Islet precursor cell (in vitro differentiated cells): ENCODE data around the gene KDM4C.
A peak's percentile ranks its signal among the peaks of the same experiment; 100 is the strongest.

Source experiments
- DNase-seq: peaks from one replicate; pipeline ENCODE4 v3.0.0-alpha.2; 2018

KDM4C gene

GRCh38 chr9:7115606-7116005 lies 357.8 kb downstream of the KDM4C start:
- DNase-seq: no peak

- DNase-seq: no peak
Measured at GRCh38 chr9:7117676-7118561, 360.1 kb downstream of the KDM4C start.

GRCh38 chr9:7118633-7119032 lies 360.9 kb downstream of the KDM4C start:
- DNase-seq: no peak

GRCh38 chr9:7119612-7120011 lies 361.8 kb downstream of the KDM4C start:
- DNase-seq: no peak

GRCh38 chr9:7121055-7121454 lies 363.3 kb downstream of the KDM4C start:
- DNase-seq: no peak

GRCh38 chr9:7121664-7122063 lies 363.9 kb downstream of the KDM4C start:
- DNase-seq: no peak

GRCh38 chr9:7123743-7124142 lies 366.0 kb downstream of the KDM4C start:
- no peak for DNase-seq

- DNase-seq: no peak
Measured at GRCh38 chr9:7125231-7125630, 367.5 kb downstream of the KDM4C start.

GRCh38 chr9:7129391-7129790 lies 371.6 kb downstream of the KDM4C start:
- no peak for DNase-seq

GRCh38 chr9:7130266-7130820 lies 372.6 kb downstream of the KDM4C start:
- DNase-seq: no peak

- no peak for DNase-seq
Measured at GRCh38 chr9:7132605-7133004, 374.8 kb downstream of the KDM4C start.

GRCh38 chr9:7135735-7136134 lies 378.0 kb downstream of the KDM4C start:
- DNase-seq: no peak

- DNase-seq: no peak
Measured at GRCh38 chr9:7137040-7137439, 379.3 kb downstream of the KDM4C start.

- no peak for DNase-seq
Measured at GRCh38 chr9:7137571-7137970, 379.8 kb downstream of the KDM4C start.

- no peak for DNase-seq
Measured at GRCh38 chr9:7139886-7140285, 382.1 kb downstream of the KDM4C start.

- DNase-seq: no peak
Measured at GRCh38 chr9:7140401-7140800, 382.6 kb downstream of the KDM4C start.

GRCh38 chr9:7143645-7144200 lies 385.9 kb downstream of the KDM4C start:
- no peak for DNase-seq

- DNase-seq: peak; percentile 80
Measured at GRCh38 chr9:7144265-7145046, 386.7 kb downstream of the KDM4C start.

- no peak for DNase-seq
Measured at GRCh38 chr9:7145361-7146069, 387.7 kb downstream of the KDM4C start.

GRCh38 chr9:7146582-7146981 lies 388.8 kb downstream of the KDM4C start:
- peak; percentile 94 for DNase-seq

- no peak for DNase-seq
Measured at GRCh38 chr9:7147121-7148090, 389.6 kb downstream of the KDM4C start.
